H1 (cell line): Measurements from ENCODE around the gene GRM8. TPM values are rescaled to one million over a fixed set of nuclear protein-coding genes. Genes with fewer than 3 reads are reported as not detected.
A peak's percentile ranks its signal among the peaks of the same experiment; 100 is the strongest.

Experiments used
- CTCF ChIA-PET: fragments of 300-600 bp; sonication (Branson Sonifier 250); formaldehyde crosslinking; loops from one replicate; lab custom pipeline; 2021; ENCODE audit not compliant: partially characterized antibody; lab: Charles Lee
- POLR2A ChIA-PET: fragments of 300-600 bp; sonication (Branson Sonifier 250); formaldehyde crosslinking; loops from one replicate; lab custom pipeline; 2021; ENCODE audit warnings: inconsistent platforms; ENCODE audit not compliant: partially characterized antibody; lab: Charles Lee
- DNase-seq, 2 experiments: peaks; one replicate each; pipeline versions ENCODE4 v3.0.0 to v3.0.0-alpha.2; 2010 to 2022; ENCODE audit warnings: low spot score in 2 of 2, low read depth in 1 of 2, mixed read lengths in 1 of 2
- FAIRE-seq: peaks from 2 replicates; lab custom pipeline; 2011; peaks lifted over from hg19 to GRCh38; lab: Jason Lieb, UNC
- H2AFZ ChIP-seq: 2 replicates; pipeline ENCODE4 v1.8.1; 2012; ENCODE audit warnings: low read length, inconsistent platforms
- H2AK5ac ChIP-seq: 2 replicates; pipeline ENCODE4 v1.6.1; 2013; ENCODE audit warnings: low read depth, low read length
- H2BK120ac ChIP-seq: replicated peaks from 2 replicates; pipeline ENCODE3; 2013; ENCODE audit warnings: low read depth, low read length, inconsistent platforms
- H2BK12ac ChIP-seq: 2 replicates; pipeline ENCODE4 v1.6.1; 2013; ENCODE audit warnings: low read depth, low read length
- H2BK15ac ChIP-seq: 2 replicates; pipeline ENCODE4 v1.6.1; 2013; ENCODE audit warnings: low read length
- H2BK20ac ChIP-seq: 2 replicates; pipeline ENCODE4 v1.6.1; 2013; ENCODE audit warnings: low read length
- H2BK5ac ChIP-seq: 2 replicates; pipeline ENCODE4 v1.6.1; 2013; ENCODE audit warnings: low read depth, low read length
- H3K14ac ChIP-seq: 2 replicates; pipeline ENCODE4 v1.6.1; 2013; ENCODE audit warnings: inconsistent platforms; ENCODE audit not compliant: insufficient read length
- H3K18ac ChIP-seq: 2 replicates; pipeline ENCODE4 v1.6.1; 2013; ENCODE audit warnings: low read length; ENCODE audit errors: extremely low read depth
- H3K23ac ChIP-seq: 2 replicates; pipeline ENCODE4 v1.6.1; 2013; ENCODE audit warnings: inconsistent platforms; ENCODE audit not compliant: insufficient read length
- H3K23me2 ChIP-seq: 2 replicates; pipeline ENCODE4 v1.6.1; 2013; ENCODE audit warnings: low read depth, low read length
- H3K27ac ChIP-seq: 2 replicates; pipeline ENCODE4 v1.6.1; 2011; ENCODE audit warnings: low read depth, low read length, inconsistent platforms
- H3K27me3 ChIP-seq, 4 experiments: replicated peaks in 1 of 4; 1 replicate in 1 of 4; 2 replicates in 3 of 4; pipeline versions ENCODE4 v1.6.1 to v1.8.1; 2011 to 2013; ENCODE audit warnings: low read length in 3 of 4, mild to moderate bottlenecking in 3 of 4, inconsistent platforms in 2 of 4, mixed read lengths in 2 of 4, moderate library complexity in 1 of 4; ENCODE audit not compliant: control insufficient read depth in 3 of 4, insufficient read depth in 3 of 4; ENCODE audit errors: extremely low read depth in 1 of 4
- H3K36me3 ChIP-seq, 4 experiments: 2 replicates each; pipeline versions ENCODE4 v1.6.1 to v1.8.1; 2011 to 2013; ENCODE audit warnings: mild to moderate bottlenecking in 4 of 4, low read length in 3 of 4, moderate library complexity in 2 of 4, control low read depth in 1 of 4, inconsistent platforms in 1 of 4; ENCODE audit not compliant: insufficient read depth in 4 of 4, control insufficient read depth in 2 of 4
- H3K4ac ChIP-seq: replicated peaks from 2 replicates; pipeline ENCODE3; 2013; ENCODE audit warnings: low read length, low read depth, mixed read lengths, inconsistent platforms; ENCODE audit not compliant: insufficient read length
- H3K4me1 ChIP-seq, 4 experiments: replicated peaks in 1 of 4; 1 replicate in 1 of 4; 2 replicates in 3 of 4; pipeline versions ENCODE4 v1.6.1 to v1.8.1; 2011 to 2013; ENCODE audit warnings: low read length in 3 of 4, inconsistent platforms in 2 of 4, mixed read lengths in 1 of 4; ENCODE audit not compliant: insufficient read depth in 4 of 4, control insufficient read depth in 3 of 4
- H3K4me2 ChIP-seq, 2 experiments: 2 replicates each; pipeline versions ENCODE4 v1.6.1 to v1.8.1; 2011 to 2013; ENCODE audit warnings: low read depth in 2 of 2, low read length in 2 of 2, control low read depth in 1 of 2, inconsistent platforms in 1 of 2, mild to moderate bottlenecking in 1 of 2; ENCODE audit not compliant: insufficient read depth in 1 of 2
- H3K4me3 ChIP-seq, 4 experiments: fragments of 200-600, 300-600 bp in 1 of 4; sonication (generic), shearing (Covaris generic), sonication (Bioruptor Twin) in 1 of 4; 2 replicates each; pipeline versions ENCODE4 v1.5.1 to v1.8.1; 2011 to 2016; ENCODE audit warnings: low read length in 4 of 4, low read depth in 3 of 4, control low read depth in 2 of 4, inconsistent platforms in 2 of 4, mild to moderate bottlenecking in 2 of 4, mixed read lengths in 1 of 4, moderate library complexity in 1 of 4; ENCODE audit not compliant: insufficient read depth in 2 of 4; ENCODE audit errors: extremely low read depth in 1 of 4
- H3K56ac ChIP-seq: replicated peaks from 2 replicates; pipeline ENCODE3; 2013; ENCODE audit warnings: low read depth, mild to moderate bottlenecking, mixed read lengths, low read length, inconsistent platforms; ENCODE audit not compliant: insufficient read length
- H3K79me1 ChIP-seq: 2 replicates; pipeline ENCODE4 v1.6.1; 2013; ENCODE audit warnings: low read depth, low read length, control low read depth
- H3K79me2 ChIP-seq, 2 experiments: 2 replicates each; pipeline versions ENCODE4 v1.6.1 to v1.8.1; 2012 to 2013; ENCODE audit warnings: low read length in 2 of 2, mild to moderate bottlenecking in 2 of 2, inconsistent platforms in 1 of 2; ENCODE audit not compliant: insufficient read depth in 2 of 2, control insufficient read depth in 1 of 2
- H3K9ac ChIP-seq, 4 experiments: replicated peaks in 1 of 4; 1 replicate in 1 of 4; 2 replicates in 3 of 4; pipeline versions ENCODE4 v1.6.1 to v1.8.1; 2011 to 2013; ENCODE audit warnings: low read depth in 3 of 4, low read length in 3 of 4, control low read depth in 2 of 4, mild to moderate bottlenecking in 2 of 4, moderate library complexity in 2 of 4, inconsistent platforms in 1 of 4; ENCODE audit errors: extremely low read depth in 1 of 4
- H3K9me3 ChIP-seq, 2 experiments: 2 replicates each; pipeline versions ENCODE4 v1.6.1 to v1.8.1; 2012 to 2013; ENCODE audit warnings: mild to moderate bottlenecking in 2 of 2, moderate library complexity in 2 of 2, control low read depth in 1 of 2, inconsistent platforms in 1 of 2, low read depth in 1 of 2, low read length in 1 of 2, mixed read lengths in 1 of 2; ENCODE audit not compliant: insufficient read depth in 2 of 2
- H4K20me1 ChIP-seq, 2 experiments: replicated peaks in 1 of 2; 2 replicates each; pipeline versions ENCODE3 to v1.8.1; 2011 to 2013; ENCODE audit warnings: inconsistent platforms in 2 of 2, low read length in 2 of 2, mild to moderate bottlenecking in 1 of 2; ENCODE audit not compliant: insufficient read depth in 2 of 2, control insufficient read depth in 1 of 2
- H4K5ac ChIP-seq: 2 replicates; pipeline ENCODE4 v1.6.1; 2013; ENCODE audit warnings: low read length, low read depth, mixed read lengths, inconsistent platforms; ENCODE audit not compliant: insufficient read length
- H4K8ac ChIP-seq: 2 replicates; pipeline ENCODE4 v1.8.0; 2013; ENCODE audit warnings: mild to moderate bottlenecking, moderate library complexity, low read length, inconsistent platforms; ENCODE audit not compliant: insufficient read depth; ENCODE audit errors: extremely low read depth
- H4K91ac ChIP-seq: replicated peaks from 2 replicates; pipeline ENCODE3; 2013; ENCODE audit warnings: low read length, mixed read lengths, inconsistent platforms; ENCODE audit not compliant: insufficient read length
- BACH1 ChIP-seq: IDR thresholded peaks from 2 replicates; pipeline ENCODE4 v1.6.1; 2012; ENCODE audit warnings: low read length, improper control_type of control experiment
- CEBPB ChIP-seq: IDR thresholded peaks from 2 replicates; pipeline ENCODE4 v1.6.1; 2012; ENCODE audit warnings: low read depth, low read length
- JUND ChIP-seq: IDR thresholded peaks from 2 replicates; pipeline ENCODE4 v1.6.1; 2011; ENCODE audit warnings: mild to moderate bottlenecking, improper control_type of control experiment, low read length
- KDM4A ChIP-seq: IDR thresholded peaks from one replicate; pipeline ENCODE4 v1.7.1; 2012; ENCODE audit warnings: low read depth, mild to moderate bottlenecking, moderate library complexity, low read length, inconsistent platforms; ENCODE audit not compliant: severe bottlenecking
- RAD21 ChIP-seq, 2 experiments: IDR thresholded peaks in 1 of 2; conservative IDR thresholded peaks in 1 of 2; 2 replicates each; pipeline ENCODE4 v1.6.1; 2011; ENCODE audit warnings: low read depth in 2 of 2, low read length in 2 of 2, improper control_type of control experiment in 1 of 2, inconsistent platforms in 1 of 2, mild to moderate bottlenecking in 1 of 2, moderate library complexity in 1 of 2
- RBBP5 ChIP-seq: IDR thresholded peaks from 2 replicates; pipeline ENCODE4 v1.7.1; 2012; ENCODE audit warnings: low read depth, mild to moderate bottlenecking, inconsistent platforms, low read length, moderate library complexity, borderline replicate concordance
- SIRT6 ChIP-seq: IDR thresholded peaks from one replicate; pipeline ENCODE4 v1.7.1; 2012; ENCODE audit warnings: low read length, inconsistent platforms
- SUZ12 ChIP-seq: fragments of 200-600 bp; sonication (generic); IDR thresholded peaks from 2 replicates; pipeline ENCODE4 v1.6.1; 2012; ENCODE audit warnings: mild to moderate bottlenecking, inconsistent platforms, low read length, moderate library complexity, mixed read lengths
- TCF12 ChIP-seq: IDR thresholded peaks from 2 replicates; pipeline ENCODE4 v1.6.1; 2011; ENCODE audit warnings: low read depth, mild to moderate bottlenecking, low read length
- YY1 ChIP-seq: IDR thresholded peaks from 2 replicates; pipeline ENCODE4 v1.6.1; 2011; ENCODE audit warnings: low read depth, mild to moderate bottlenecking, low read length
- WGBS, 2 experiments: shearing (Covaris generic) in 1 of 2; methylation state at CpG; one replicate each; pipeline versions ENCODE4 v1.1.6 to v1.1.7; 2013 to 2015; ENCODE audit warnings: low lambda C conversion rate in 2 of 2, mixed read lengths in 2 of 2, inconsistent platforms in 1 of 2, low coverage in 1 of 2, missing lambda C conversion rate in 1 of 2; ENCODE audit not compliant: insufficient replicate concordance in 2 of 2, insufficient coverage in 1 of 2, insufficient read length in 1 of 2; ENCODE audit errors: extremely low coverage in 1 of 2, missing lambda C conversion rate in 1 of 2; 5-methylcytosine and 5-hydroxymethylcytosine counted together
- polyA plus RNA-seq, 7 experiments: library from polyadenylated mRNA; depleted of rRNA in 3 of 7; stranded (reverse) in 5 of 7; unstranded in 2 of 7; fragments of >200 nt in 5 of 7; fragments of 200-250 nt in 2 of 7; gene quantifications; 1 replicate in 5 of 7; 2 replicates in 1 of 7; 4 replicates in 1 of 7; pipeline versions ENCODE4 v1.2.1 to v1.2.3, GENCODE V29; 2011 to 2013; ENCODE audit warnings: missing spikeins in 2 of 7, mixed read lengths in 2 of 7
- total RNA-seq: library from RNA; stranded (reverse); fragmentation: NEBNext Ultra II Directional; extraction: Animal tissue kit (Norgen Biotek cat#: 25700); gene quantifications from 2 replicates; pipeline ENCODE4 v1.2.1, GENCODE V29; 2021
- TF ChIP-seq, protein P1 (sequence below): IDR thresholded peaks from 2 replicates; pipeline ENCODE4 v1.6.1; 2011; ENCODE audit warnings: low read depth, mild to moderate bottlenecking, low read length; ENCODE audit not compliant: insufficient read depth

GRM8 gene
- total and polyA plus RNA-seq, 2 of the 8 experiments (the other 6 are each of a cell fraction or from before 2014, with no cell fraction given), result 2.6 to 2.8 TPM

DNA sequence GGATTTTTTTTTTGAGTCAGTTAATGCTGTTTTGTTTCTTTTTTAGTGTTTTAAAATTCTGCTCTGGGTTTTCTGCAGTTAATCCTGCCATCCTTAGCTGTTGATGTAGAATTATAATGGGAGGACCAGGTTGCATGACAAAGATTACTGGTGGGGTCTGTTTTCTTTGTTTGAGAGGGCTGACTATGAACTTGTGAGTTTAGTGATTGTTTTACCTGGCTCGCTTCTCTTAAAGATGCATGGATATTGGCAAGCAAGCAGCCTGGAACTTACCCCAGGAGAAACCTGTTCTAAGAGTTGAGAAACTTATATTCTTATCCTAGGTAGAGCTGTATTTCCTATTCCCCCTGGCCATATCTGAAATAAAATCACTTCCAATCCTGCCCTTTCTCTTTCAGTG, 727.8 kb downstream of the GRM8 start:
- FAIRE-seq, result no peak
- no peak for DNase-seq
- POLR2A ChIA-PET, result no interaction called here
- CTCF ChIA-PET, result no interaction called here
- Histone ChIP-seq H3K23me2 (no peaks in the 10 kb centered on the region), H3K4me1 (peaks cover 0 to 3% (median under 1%) of the 10 kb centered on the region in 4 experiments; a peak in 2 of 7 replicates), H3K36me3 (no peaks in the 10 kb centered on the region), H3K27me3 (no peaks in the 10 kb centered on the region), H2AFZ (no peak overlapping the region), H4K5ac (no peak overlapping the region), H3K4me3 (0 out of 8 replicates have a peak overlapping the region, but pooled peaks of 1 of the 4 experiments have one; percentile 4), H3K9me3 (no peaks in the 10 kb centered on the region), H2BK120ac (no peak overlapping the region), H4K20me1 (no peaks in the 10 kb centered on the region), H3K4ac (no peak overlapping the region), H4K91ac (no peak overlapping the region), H2BK15ac (no peak overlapping the region), H3K79me2 (no peaks in the 10 kb centered on the region), H2BK5ac (no peak overlapping the region), H4K8ac (no peak overlapping the region), H3K14ac (no peak overlapping the region), H3K79me1 (no peaks in the 10 kb centered on the region), H3K27ac (no peak overlapping the region), H3K56ac (no peak overlapping the region), H2BK20ac (no peak overlapping the region), H3K4me2 (0 out of 4 replicates have a peak overlapping the region, but pooled peaks of 1 of the 2 experiments have one; percentile 17), H3K9ac (no peak overlapping the region), H2BK12ac (no peak overlapping the region), H2AK5ac (no peak overlapping the region), H3K23ac (no peak overlapping the region), H3K18ac (no peak overlapping the region)
- TF ChIP-seq SIRT6, result no peak
- no peak for TF ChIP-seq SUZ12
- no peak for TF ChIP-seq RAD21 (IDR thresholded peaks at IDR 0.05 in 1 of 2, conservative IDR thresholded peaks at IDR 0.05 in 1 of 2; ENCODE audit: low read depth in 2 of 2, low read length in 2 of 2)
- no peak for TF ChIP-seq TCF12
- no peak for TF ChIP-seq JUND
- TF ChIP-seq, protein P1, sequence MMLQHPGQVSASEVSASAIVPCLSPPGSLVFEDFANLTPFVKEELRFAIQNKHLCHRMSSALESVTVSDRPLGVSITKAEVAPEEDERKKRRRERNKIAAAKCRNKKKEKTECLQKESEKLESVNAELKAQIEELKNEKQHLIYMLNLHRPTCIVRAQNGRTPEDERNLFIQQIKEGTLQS, result no peak
- no peak for TF ChIP-seq CEBPB
- no peak for TF ChIP-seq RBBP5
- no peak for TF ChIP-seq KDM4A
- TF ChIP-seq BACH1, result no peak
- TF ChIP-seq YY1, result no peak
- WGBS, 2 experiments, result 38% methylated on average over 1 of the region's 1 CpG; no CpG with 5 or more reads in 1 of the 2 experiments
